Stimulated activated naive CD4-positive, alpha-beta T cell treated with Interleukin-2 at 50 U/mL for 16 hours (primary cell): ENCODE data around the gene FDX1.

Experiments used
- DNase-seq: peaks from one replicate; lab custom pipeline; 2025; lab: John Stamatoyannopoulos, UW

The FDX1 gene

DNA sequence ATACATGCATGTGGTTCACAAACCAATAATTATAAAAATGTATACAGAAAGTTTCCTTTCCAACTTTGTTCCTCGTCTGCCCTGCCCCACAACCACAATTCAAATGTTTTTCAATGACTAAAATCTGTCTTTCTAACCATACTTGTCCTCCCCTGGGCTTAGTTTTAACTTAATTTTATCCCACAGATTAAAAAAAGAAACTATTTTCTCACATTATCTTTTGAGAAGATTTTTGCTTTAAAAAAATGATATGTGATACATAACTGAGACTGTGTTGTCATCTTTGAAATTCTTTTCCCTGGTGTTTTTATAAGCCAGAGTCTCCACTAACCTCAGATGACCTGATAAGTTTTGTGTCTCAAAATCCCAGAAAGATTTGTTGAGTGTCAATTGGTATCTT lies 79.0 kb downstream of the FDX1 start:
- no peak for DNase-seq

DNA sequence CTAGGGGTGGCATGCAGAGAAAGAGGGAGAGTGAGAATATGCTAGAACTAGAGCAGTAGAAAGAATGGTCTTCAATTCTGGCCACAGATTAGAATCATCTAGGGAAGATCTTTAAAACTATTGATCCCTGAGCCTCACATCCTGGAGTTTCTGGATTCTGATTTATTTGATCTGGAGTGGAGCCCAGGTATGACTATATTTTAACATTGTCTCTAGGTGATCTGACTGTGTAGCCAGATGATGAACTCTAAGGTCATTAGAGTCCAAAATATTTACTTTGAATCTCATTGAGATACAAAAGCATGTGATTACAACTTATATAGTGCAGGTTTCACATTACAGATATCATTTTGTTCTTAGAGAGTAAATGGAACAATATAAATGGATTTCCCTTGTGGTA lies 79.7 kb downstream of the FDX1 start:
- DNase-seq = no peak

DNA sequence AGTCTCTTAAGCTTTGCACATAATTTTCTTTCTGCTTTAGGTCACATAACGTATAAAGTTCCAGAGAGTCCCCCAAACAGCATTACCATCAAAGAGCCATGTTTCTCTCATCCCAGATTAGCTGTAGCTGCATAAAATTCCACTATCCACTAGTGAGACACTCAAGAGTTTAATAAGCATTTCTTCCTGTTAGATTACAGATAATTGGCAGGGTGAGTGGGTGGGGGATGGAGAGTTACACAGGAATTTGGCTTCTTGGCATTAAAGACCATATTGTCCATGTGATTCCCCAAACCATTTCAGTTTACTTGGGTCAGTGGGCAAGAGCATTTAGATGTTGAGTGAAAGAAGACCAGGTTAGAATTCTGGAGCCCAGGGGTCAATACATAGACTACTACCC lies 82.3 kb downstream of the FDX1 start:
- no peak for DNase-seq

DNA sequence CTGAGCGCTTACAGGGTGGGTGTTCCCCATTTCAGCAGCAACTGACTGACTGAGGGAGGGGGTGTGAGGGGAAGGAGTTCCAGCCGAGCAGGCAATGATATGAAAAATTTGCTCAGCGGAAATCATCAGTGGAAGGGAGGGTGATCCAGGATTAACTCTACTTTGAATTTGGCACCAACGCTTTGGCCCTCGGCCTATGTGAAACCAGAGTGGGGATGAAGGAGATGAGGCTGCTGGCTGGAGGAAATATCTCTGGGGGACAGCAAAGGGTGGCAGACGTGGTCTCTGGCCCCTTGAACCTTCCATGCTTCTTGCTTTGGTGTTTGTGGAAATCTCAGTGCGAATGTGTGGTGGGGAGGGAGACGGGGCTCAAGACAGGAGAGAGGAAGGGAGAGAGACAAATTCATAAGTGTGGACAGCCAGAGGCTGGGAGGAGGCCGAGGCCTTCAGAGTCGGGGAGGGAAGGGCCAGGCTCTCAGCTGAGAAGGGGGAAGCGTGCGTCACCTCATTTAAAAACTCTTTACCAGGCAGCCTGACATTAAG lies 83.6 kb downstream of the FDX1 start:
- no peak for DNase-seq

DNA sequence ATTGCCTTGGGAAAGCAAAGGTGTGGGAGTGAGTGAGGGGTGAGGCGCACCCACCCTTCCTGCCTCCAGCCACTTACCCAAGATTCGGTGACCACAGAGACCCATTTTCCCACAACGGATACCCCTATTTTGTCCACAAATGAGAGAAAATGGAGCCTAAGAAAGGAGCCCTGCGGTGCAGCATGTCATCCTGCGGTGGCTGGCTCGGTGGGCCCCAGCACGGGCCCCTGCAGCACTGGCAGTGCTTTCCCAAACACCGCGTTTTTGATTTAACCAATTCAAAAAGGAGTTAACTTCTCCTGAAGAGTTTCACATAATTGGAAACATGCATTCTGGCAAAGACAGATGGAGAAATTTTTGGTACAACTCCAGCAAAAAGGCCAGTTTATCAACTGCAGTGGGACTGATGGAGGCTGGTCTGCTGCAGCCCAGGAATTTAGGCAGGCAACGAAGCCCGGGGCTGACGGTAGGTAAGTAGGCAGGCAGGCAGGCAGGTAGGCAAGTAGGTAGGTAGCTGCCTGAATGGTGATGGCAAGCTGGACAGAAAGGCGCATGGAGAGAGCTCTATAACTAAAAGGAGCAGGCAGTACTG lies 84.2 kb downstream of the FDX1 start:
- DNase-seq = no peak
